ENCODE measurements around the gene OR5B17.

Gene OR5B17

DNA sequence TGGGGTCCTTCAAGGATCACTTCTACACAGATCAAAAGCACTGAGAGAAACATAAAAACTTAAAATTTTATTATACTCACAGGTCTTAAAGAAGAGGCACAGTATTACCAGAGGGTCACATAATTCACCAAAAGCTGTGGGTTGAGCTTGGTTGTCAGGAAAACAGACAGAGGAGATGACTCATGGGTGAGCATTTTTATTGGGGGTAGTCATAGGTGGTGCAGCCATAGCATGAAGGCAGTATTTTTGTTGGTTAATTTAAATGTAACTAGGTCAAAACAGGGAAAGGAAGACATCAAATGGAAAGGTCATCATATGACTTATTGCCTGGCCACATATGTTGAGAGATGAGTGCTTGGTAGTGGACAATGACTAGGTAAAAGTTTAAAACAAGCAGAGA lies 24.2 kb downstream of the OR5B17 start:
- no peaks in the 10 kb centered on the region for H3K9me3 ChIP-seq (ENCODE audit: control insufficient read depth, insufficient read depth, low read depth, low read length)
- no peaks in the 10 kb centered on the region for H3K36me3 ChIP-seq (ENCODE audit: control insufficient read depth in 2 of 2, insufficient read depth in 1 of 2, low read length in 2 of 2)
- TF ChIP-seq ZNF785 (tag by site-specific recombination; IDR thresholded peaks at IDR 0.05) (no peak), ZNF416 (tag by site-specific recombination; IDR thresholded peaks at IDR 0.05) (no peak), ZNF311 (tag by site-specific recombination; IDR thresholded peaks at IDR 0.05; ENCODE audit: borderline replicate concordance) (no peak), ZNF560 (tag by site-specific recombination; IDR thresholded peaks at IDR 0.05; ENCODE audit: borderline replicate concordance) (no peak), ZNF596 (tag by site-specific recombination; IDR thresholded peaks at IDR 0.05) (no peak), MYNN (tag by site-specific recombination; IDR thresholded peaks at IDR 0.05; ENCODE audit: borderline replicate concordance) (no peak), TCF7L2 (IDR thresholded peaks at IDR 0.05; ENCODE audit: borderline replicate concordance, low read depth, low read length) (no peak), ZNF23 (tag by site-specific recombination; IDR thresholded peaks at IDR 0.05; ENCODE audit: borderline replicate concordance) (no peak), ZNF239 (tag by site-specific recombination; IDR thresholded peaks at IDR 0.05) (no peak)
- TF ChIP-seq, protein P1, sequence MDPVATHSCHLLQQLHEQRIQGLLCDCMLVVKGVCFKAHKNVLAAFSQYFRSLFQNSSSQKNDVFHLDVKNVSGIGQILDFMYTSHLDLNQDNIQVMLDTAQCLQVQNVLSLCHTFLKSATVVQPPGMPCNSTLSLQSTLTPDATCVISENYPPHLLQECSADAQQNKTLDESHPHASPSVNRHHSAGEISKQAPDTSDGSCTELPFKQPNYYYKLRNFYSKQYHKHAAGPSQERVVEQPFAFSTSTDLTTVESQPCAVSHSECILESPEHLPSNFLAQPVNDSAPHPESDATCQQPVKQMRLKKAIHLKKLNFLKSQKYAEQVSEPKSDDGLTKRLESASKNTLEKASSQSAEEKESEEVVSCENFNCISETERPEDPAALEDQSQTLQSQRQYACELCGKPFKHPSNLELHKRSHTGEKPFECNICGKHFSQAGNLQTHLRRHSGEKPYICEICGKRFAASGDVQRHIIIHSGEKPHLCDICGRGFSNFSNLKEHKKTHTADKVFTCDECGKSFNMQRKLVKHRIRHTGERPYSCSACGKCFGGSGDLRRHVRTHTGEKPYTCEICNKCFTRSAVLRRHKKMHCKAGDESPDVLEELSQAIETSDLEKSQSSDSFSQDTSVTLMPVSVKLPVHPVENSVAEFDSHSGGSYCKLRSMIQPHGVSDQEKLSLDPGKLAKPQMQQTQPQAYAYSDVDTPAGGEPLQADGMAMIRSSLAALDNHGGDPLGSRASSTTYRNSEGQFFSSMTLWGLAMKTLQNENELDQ (tag by site-specific recombination; IDR thresholded peaks at IDR 0.05; ENCODE audit: low read depth), result no peak
- TF ChIP-seq, protein P2, sequence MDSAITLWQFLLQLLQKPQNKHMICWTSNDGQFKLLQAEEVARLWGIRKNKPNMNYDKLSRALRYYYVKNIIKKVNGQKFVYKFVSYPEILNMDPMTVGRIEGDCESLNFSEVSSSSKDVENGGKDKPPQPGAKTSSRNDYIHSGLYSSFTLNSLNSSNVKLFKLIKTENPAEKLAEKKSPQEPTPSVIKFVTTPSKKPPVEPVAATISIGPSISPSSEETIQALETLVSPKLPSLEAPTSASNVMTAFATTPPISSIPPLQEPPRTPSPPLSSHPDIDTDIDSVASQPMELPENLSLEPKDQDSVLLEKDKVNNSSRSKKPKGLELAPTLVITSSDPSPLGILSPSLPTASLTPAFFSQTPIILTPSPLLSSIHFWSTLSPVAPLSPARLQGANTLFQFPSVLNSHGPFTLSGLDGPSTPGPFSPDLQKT (IDR thresholded peaks at IDR 0.05; ENCODE audit: borderline replicate concordance, low read depth, low read length), result no peak
- TF ChIP-seq, protein P3, sequence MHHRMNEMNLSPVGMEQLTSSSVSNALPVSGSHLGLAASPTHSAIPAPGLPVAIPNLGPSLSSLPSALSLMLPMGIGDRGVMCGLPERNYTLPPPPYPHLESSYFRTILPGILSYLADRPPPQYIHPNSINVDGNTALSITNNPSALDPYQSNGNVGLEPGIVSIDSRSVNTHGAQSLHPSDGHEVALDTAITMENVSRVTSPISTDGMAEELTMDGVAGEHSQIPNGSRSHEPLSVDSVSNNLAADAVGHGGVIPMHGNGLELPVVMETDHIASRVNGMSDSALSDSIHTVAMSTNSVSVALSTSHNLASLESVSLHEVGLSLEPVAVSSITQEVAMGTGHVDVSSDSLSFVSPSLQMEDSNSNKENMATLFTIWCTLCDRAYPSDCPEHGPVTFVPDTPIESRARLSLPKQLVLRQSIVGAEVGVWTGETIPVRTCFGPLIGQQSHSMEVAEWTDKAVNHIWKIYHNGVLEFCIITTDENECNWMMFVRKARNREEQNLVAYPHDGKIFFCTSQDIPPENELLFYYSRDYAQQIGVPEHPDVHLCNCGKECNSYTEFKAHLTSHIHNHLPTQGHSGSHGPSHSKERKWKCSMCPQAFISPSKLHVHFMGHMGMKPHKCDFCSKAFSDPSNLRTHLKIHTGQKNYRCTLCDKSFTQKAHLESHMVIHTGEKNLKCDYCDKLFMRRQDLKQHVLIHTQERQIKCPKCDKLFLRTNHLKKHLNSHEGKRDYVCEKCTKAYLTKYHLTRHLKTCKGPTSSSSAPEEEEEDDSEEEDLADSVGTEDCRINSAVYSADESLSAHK (tag by site-specific recombination; IDR thresholded peaks at IDR 0.05), result no peak
- TF ChIP-seq, protein P4, sequence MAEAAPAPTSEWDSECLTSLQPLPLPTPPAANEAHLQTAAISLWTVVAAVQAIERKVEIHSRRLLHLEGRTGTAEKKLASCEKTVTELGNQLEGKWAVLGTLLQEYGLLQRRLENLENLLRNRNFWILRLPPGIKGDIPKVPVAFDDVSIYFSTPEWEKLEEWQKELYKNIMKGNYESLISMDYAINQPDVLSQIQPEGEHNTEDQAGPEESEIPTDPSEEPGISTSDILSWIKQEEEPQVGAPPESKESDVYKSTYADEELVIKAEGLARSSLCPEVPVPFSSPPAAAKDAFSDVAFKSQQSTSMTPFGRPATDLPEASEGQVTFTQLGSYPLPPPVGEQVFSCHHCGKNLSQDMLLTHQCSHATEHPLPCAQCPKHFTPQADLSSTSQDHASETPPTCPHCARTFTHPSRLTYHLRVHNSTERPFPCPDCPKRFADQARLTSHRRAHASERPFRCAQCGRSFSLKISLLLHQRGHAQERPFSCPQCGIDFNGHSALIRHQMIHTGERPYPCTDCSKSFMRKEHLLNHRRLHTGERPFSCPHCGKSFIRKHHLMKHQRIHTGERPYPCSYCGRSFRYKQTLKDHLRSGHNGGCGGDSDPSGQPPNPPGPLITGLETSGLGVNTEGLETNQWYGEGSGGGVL (tag by site-specific recombination; IDR thresholded peaks at IDR 0.05), result no peak
- H3K27ac ChIP-seq (ENCODE audit: extremely low read depth, low read depth, low read length), result no peak overlapping the region
- no peak overlapping the region for H3K4me3 ChIP-seq (ENCODE audit: low read depth, low read length)
- ChIA-PET CTCF (no interaction called here), POLR2A (no interaction called here)
- no peaks in the 10 kb centered on the region for H3K4me1 ChIP-seq (ENCODE audit: control insufficient read depth, insufficient read depth, low read length)

DNA sequence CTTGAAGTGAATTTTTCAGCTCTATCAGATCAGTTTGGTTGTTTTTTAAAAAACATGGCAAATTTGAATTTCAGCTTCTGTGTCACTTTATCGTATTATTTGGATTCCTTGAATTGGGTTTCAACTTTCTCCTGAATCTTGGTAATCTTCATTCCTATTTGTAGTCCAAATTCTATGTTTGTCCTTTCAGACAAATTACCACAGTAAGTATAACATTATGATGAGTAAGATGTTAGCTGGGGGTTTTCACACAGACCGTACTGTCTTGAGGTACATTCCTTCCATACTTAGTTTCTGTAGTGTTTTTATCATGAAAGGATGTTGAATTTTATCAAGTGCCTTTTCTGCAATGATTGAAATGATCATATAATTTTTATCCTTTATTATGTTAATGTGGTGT lies 28.0 kb downstream of the OR5B17 start:
- Histone ChIP-seq H3K36me3 (ENCODE audit: control insufficient read depth in 2 of 2, insufficient read depth in 1 of 2, low read length in 2 of 2) (no peaks in the 10 kb centered on the region), H3K4me1 (ENCODE audit: control insufficient read depth, insufficient read depth, low read length) (no peaks in the 10 kb centered on the region), H3K9me3 (ENCODE audit: control insufficient read depth, insufficient read depth, low read depth, low read length) (no peaks in the 10 kb centered on the region), H3K27ac (ENCODE audit: extremely low read depth, low read depth, low read length) (no peak overlapping the region), H3K4me3 (ENCODE audit: low read depth, low read length) (no peak overlapping the region)
- POLR2A ChIA-PET, result no interaction called here
- CTCF ChIA-PET, result interaction anchor here (0.7 kb wide), 1 partner anchor 34 kb away, joined by 3 read pairs; no protein-coding TSS in a partner anchor
- TF ChIP-seq, protein P5, sequence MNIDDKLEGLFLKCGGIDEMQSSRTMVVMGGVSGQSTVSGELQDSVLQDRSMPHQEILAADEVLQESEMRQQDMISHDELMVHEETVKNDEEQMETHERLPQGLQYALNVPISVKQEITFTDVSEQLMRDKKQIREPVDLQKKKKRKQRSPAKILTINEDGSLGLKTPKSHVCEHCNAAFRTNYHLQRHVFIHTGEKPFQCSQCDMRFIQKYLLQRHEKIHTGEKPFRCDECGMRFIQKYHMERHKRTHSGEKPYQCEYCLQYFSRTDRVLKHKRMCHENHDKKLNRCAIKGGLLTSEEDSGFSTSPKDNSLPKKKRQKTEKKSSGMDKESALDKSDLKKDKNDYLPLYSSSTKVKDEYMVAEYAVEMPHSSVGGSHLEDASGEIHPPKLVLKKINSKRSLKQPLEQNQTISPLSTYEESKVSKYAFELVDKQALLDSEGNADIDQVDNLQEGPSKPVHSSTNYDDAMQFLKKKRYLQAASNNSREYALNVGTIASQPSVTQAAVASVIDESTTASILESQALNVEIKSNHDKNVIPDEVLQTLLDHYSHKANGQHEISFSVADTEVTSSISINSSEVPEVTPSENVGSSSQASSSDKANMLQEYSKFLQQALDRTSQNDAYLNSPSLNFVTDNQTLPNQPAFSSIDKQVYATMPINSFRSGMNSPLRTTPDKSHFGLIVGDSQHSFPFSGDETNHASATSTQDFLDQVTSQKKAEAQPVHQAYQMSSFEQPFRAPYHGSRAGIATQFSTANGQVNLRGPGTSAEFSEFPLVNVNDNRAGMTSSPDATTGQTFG (tag by site-specific recombination; IDR thresholded peaks at IDR 0.05; ENCODE audit: borderline replicate concordance), result no peak
- TF ChIP-seq, protein P6, sequence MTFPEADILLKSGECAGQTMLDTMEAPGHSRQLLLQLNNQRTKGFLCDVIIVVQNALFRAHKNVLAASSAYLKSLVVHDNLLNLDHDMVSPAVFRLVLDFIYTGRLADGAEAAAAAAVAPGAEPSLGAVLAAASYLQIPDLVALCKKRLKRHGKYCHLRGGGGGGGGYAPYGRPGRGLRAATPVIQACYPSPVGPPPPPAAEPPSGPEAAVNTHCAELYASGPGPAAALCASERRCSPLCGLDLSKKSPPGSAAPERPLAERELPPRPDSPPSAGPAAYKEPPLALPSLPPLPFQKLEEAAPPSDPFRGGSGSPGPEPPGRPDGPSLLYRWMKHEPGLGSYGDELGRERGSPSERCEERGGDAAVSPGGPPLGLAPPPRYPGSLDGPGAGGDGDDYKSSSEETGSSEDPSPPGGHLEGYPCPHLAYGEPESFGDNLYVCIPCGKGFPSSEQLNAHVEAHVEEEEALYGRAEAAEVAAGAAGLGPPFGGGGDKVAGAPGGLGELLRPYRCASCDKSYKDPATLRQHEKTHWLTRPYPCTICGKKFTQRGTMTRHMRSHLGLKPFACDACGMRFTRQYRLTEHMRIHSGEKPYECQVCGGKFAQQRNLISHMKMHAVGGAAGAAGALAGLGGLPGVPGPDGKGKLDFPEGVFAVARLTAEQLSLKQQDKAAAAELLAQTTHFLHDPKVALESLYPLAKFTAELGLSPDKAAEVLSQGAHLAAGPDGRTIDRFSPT (tag by site-specific recombination; IDR thresholded peaks at IDR 0.05), result no peak
- TF ChIP-seq, protein P7, sequence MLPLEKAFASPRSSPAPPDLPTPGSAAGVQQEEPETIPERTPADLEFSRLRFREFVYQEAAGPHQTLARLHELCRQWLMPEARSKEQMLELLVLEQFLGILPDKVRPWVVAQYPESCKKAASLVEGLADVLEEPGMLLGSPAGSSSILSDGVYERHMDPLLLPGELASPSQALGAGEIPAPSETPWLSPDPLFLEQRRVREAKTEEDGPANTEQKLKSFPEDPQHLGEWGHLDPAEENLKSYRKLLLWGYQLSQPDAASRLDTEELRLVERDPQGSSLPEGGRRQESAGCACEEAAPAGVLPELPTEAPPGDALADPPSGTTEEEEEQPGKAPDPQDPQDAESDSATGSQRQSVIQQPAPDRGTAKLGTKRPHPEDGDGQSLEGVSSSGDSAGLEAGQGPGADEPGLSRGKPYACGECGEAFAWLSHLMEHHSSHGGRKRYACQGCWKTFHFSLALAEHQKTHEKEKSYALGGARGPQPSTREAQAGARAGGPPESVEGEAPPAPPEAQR (tag by site-specific recombination; IDR thresholded peaks at IDR 0.05), result no peak
- TF ChIP-seq ZBTB48 (tag by site-specific recombination; IDR thresholded peaks at IDR 0.05) (no peak), GLI2 (tag by site-specific recombination; IDR thresholded peaks at IDR 0.05; ENCODE audit: borderline replicate concordance, low read depth) (no peak), ZNF423 (tag by site-specific recombination; IDR thresholded peaks at IDR 0.05) (no peak)

Data from HEK293 (cell line).